HepG2 (cell line): ENCODE results near the gene TRAP1. TPM values are rescaled to one million over a fixed set of nuclear protein-coding genes. Genes with fewer than 3 reads are reported as not detected.

Experiments
- CCDC6 ChIP-seq: sonication (generic); formaldehyde crosslinking; IDR thresholded peaks from 2 replicates; pipeline ENCODE4 v1.8.1; 2022; ENCODE audit warnings: mild to moderate bottlenecking, missing genetic modification reagents, moderate library complexity
- FOSL2 ChIP-seq: sonication (generic); formaldehyde crosslinking; IDR thresholded peaks from 2 replicates; pipeline ENCODE4 v1.4.0; 2020; ENCODE audit warnings: missing genetic modification reagents
- HBP1 ChIP-seq: IDR thresholded peaks from 2 replicates; pipeline ENCODE4 v1.6.1; 2016; ENCODE audit warnings: low read depth, control low read depth
- HDAC1 ChIP-seq: sonication (generic); formaldehyde crosslinking; IDR thresholded peaks from 2 replicates; pipeline ENCODE4 v1.5.1; 2020; ENCODE audit warnings: mild to moderate bottlenecking, missing genetic modification reagents
- HOXA3 ChIP-seq: sonication (generic); formaldehyde crosslinking; IDR thresholded peaks from 2 replicates; pipeline ENCODE4 v1.5.0; 2020; ENCODE audit warnings: missing genetic modification reagents
- KDM5A ChIP-seq: fragments of 200-600 bp; sonication (generic); IDR thresholded peaks from 2 replicates; pipeline ENCODE4 v1.7.0; 2018; ENCODE audit warnings: antibody characterized with exemption, mild to moderate bottlenecking, low read length, borderline replicate concordance
- MLXIP ChIP-seq: sonication (generic); formaldehyde crosslinking; IDR thresholded peaks from 2 replicates; pipeline ENCODE4 v1.9.0; 2021; ENCODE audit warnings: missing genetic modification reagents, borderline replicate concordance
- MXD4 ChIP-seq: IDR thresholded peaks from 2 replicates; pipeline ENCODE4 v1.6.1; 2016; ENCODE audit warnings: mild to moderate bottlenecking, missing biosample characterization, missing genetic modification reagents
- NRL ChIP-seq: sonication (generic); formaldehyde crosslinking; IDR thresholded peaks from 2 replicates; pipeline ENCODE4 v1.5.0; 2020; ENCODE audit warnings: missing genetic modification reagents, mild to moderate bottlenecking, moderate library complexity, borderline replicate concordance
- PHF8 ChIP-seq: sonication (generic); formaldehyde crosslinking; IDR thresholded peaks from 2 replicates; pipeline ENCODE4 v1.5.0; 2020; ENCODE audit warnings: missing genetic modification reagents
- REL ChIP-seq: sonication (generic); formaldehyde crosslinking; conservative IDR thresholded peaks from 2 replicates; pipeline ENCODE4 v1.8.0; 2022; ENCODE audit warnings: mild to moderate bottlenecking, missing genetic modification reagents, moderate library complexity
- RNF2 ChIP-seq: fragments of 450-650 bp; conservative IDR thresholded peaks from 2 replicates; pipeline ENCODE4 v1.6.1; 2016; ENCODE audit warnings: low read depth
- SKIL ChIP-seq: sonication (generic); formaldehyde crosslinking; IDR thresholded peaks from 2 replicates; pipeline ENCODE4 v1.8.0; 2022; ENCODE audit warnings: missing genetic modification reagents, mild to moderate bottlenecking, moderate library complexity, borderline replicate concordance
- SNAPC2 ChIP-seq: sonication (generic); formaldehyde crosslinking; IDR thresholded peaks from 2 replicates; pipeline ENCODE4 v1.8.1; 2022; ENCODE audit warnings: mild to moderate bottlenecking, missing genetic modification reagents
- ZBTB42 ChIP-seq: sonication (generic); formaldehyde crosslinking; IDR thresholded peaks from 2 replicates; pipeline ENCODE4 v1.5.0; 2020; ENCODE audit warnings: mild to moderate bottlenecking, missing genetic modification reagents
- ZC3H4 ChIP-seq: sonication (generic); formaldehyde crosslinking; IDR thresholded peaks from 2 replicates; pipeline ENCODE4 v1.4.0; 2020; ENCODE audit warnings: missing genetic modification reagents, borderline replicate concordance
- ZFX ChIP-seq: sonication (generic); formaldehyde crosslinking; IDR thresholded peaks from 2 replicates; pipeline ENCODE4 v1.4.0; 2020; ENCODE audit warnings: mild to moderate bottlenecking, low read depth, missing genetic modification reagents, moderate library complexity
- ZNF180 ChIP-seq: sonication (generic); formaldehyde crosslinking; IDR thresholded peaks from 2 replicates; pipeline ENCODE4 v1.4.0; 2020; ENCODE audit warnings: low read depth, missing genetic modification reagents, borderline replicate concordance
- ZNF34 ChIP-seq: sonication (generic); formaldehyde crosslinking; IDR thresholded peaks from 2 replicates; pipeline ENCODE4 v1.4.0; 2020; ENCODE audit warnings: mild to moderate bottlenecking, missing genetic modification reagents, borderline replicate concordance
- ZNF629 ChIP-seq: sonication (generic); formaldehyde crosslinking; conservative IDR thresholded peaks from 2 replicates; pipeline ENCODE4 v1.5.0; 2020; ENCODE audit warnings: missing genetic modification reagents
- ZNF720 ChIP-seq: sonication (generic); formaldehyde crosslinking; IDR thresholded peaks from 2 replicates; pipeline ENCODE4 v1.4.0; 2020; ENCODE audit warnings: missing genetic modification reagents
- ZNF891 ChIP-seq: sonication (generic); formaldehyde crosslinking; IDR thresholded peaks from 2 replicates; pipeline ENCODE4 v1.5.0; 2020; ENCODE audit warnings: mild to moderate bottlenecking, missing genetic modification reagents
- ZSCAN21 ChIP-seq: sonication (generic); formaldehyde crosslinking; IDR thresholded peaks from 2 replicates; pipeline ENCODE4 v1.8.0; 2022; ENCODE audit warnings: mild to moderate bottlenecking, missing genetic modification reagents, moderate library complexity, borderline replicate concordance
- polyA plus RNA-seq, 8 experiments: library from polyadenylated mRNA; depleted of rRNA in 3 of 8; stranded (reverse) in 7 of 8; unstranded in 1 of 8; fragments of >200 nt; fragmentation: Illumina TruSeq in 4 of 8; extraction: Trizol in 4 of 8; gene quantifications; 2 replicates each; pipeline versions ENCODE4 v1.2.1 to v1.2.3, GENCODE V29; 2011 to 2016; ENCODE audit warnings: low read depth in 4 of 8, missing spikeins in 1 of 8, mixed read lengths in 1 of 8; ENCODE audit not compliant: insufficient read depth in 1 of 8
- total RNA-seq, 5 experiments: library from RNA; depleted of rRNA; stranded (reverse); fragments of >200 nt; fragmentation: Illumina TruSeq; extraction: Trizol; gene quantifications; 2 replicates each; pipeline ENCODE4 v1.2.3, GENCODE V29; 2016; ENCODE audit warnings: low read depth in 1 of 5

Gene TRAP1
- total and polyA plus RNA-seq, 2 of the 13 experiments (the other 11 are each of a cell fraction or from before 2014, with no cell fraction given) = 127 to 240 TPM

GRCh38 chr16:3717235-3718018 is at the start of gene TRAP1 (continued):
- TF ChIP-seq SKIL (no peak), REL (CRISPR knock-in tag) (no peak), ZFX (CRISPR knock-in tag) (peak; percentile 84), ZBTB42 (no peak), ZNF720 (CRISPR knock-in tag) (peak; percentile 40; the same call in 1 of the 2 replicates), CCDC6 (CRISPR knock-in tag) (peak; percentile 94; the same call in 1 of the 2 replicates), ZSCAN21 (CRISPR knock-in tag) (0 out of 2 replicates have a peak, but pooled peaks have one; percentile 74), FOSL2 (0 out of 2 replicates have a peak, but pooled peaks have one; percentile 13), HDAC1 (CRISPR knock-in tag) (peak; percentile 89), SNAPC2 (CRISPR knock-in tag) (no peak), ZC3H4 (CRISPR knock-in tag) (no peak), PHF8 (CRISPR knock-in tag) (peak; percentile 79), RNF2 (no peak; the same call in 1 of the 2 replicates), ZNF34 (CRISPR knock-in tag) (no peak), NRL (CRISPR knock-in tag) (peak; percentile 60; the same call in 1 of the 2 replicates), ZNF629 (CRISPR knock-in tag) (no peak), ZNF180 (no peak), HOXA3 (CRISPR knock-in tag) (peak; percentile 93), MXD4 (CRISPR knock-in tag) (peak; percentile 68), ZNF891 (CRISPR knock-in tag) (0 out of 2 replicates have a peak, but pooled peaks have one; percentile 22), MLXIP (no peak), KDM5A (peak; percentile 49; the same call in 1 of the 2 replicates), HBP1 (CRISPR knock-in tag) (no peak)
